ENCODE measurements around the gene DCAF11.

DNA sequence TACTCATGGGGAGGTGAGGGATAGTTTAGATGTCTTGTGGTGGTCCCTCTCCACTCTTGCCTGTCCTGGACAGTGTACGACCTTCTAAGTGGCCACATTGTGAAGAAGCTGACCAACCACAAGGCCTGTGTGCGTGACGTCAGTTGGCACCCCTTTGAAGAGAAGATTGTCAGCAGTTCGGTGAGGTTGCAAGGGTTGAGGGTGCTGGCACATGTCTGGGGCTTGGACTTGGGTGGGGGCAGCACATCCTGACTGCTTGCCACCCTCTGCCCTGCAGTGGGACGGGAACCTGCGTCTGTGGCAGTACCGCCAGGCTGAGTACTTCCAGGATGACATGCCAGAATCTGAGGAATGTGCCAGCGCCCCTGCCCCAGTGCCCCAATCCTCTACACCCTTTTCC, 8.3 kb downstream of the DCAF11 start:
- TF ChIP-seq, protein P1, sequence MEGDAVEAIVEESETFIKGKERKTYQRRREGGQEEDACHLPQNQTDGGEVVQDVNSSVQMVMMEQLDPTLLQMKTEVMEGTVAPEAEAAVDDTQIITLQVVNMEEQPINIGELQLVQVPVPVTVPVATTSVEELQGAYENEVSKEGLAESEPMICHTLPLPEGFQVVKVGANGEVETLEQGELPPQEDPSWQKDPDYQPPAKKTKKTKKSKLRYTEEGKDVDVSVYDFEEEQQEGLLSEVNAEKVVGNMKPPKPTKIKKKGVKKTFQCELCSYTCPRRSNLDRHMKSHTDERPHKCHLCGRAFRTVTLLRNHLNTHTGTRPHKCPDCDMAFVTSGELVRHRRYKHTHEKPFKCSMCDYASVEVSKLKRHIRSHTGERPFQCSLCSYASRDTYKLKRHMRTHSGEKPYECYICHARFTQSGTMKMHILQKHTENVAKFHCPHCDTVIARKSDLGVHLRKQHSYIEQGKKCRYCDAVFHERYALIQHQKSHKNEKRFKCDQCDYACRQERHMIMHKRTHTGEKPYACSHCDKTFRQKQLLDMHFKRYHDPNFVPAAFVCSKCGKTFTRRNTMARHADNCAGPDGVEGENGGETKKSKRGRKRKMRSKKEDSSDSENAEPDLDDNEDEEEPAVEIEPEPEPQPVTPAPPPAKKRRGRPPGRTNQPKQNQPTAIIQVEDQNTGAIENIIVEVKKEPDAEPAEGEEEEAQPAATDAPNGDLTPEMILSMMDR (conservative IDR thresholded peaks at IDR 0.05): no peak
- no peak for TF ChIP-seq ZFX (IDR thresholded peaks at IDR 0.05)
